Measurements from ENCODE around the gene SERP2.

SERP2 gene

GRCh38 chr13:44437356-44438233, 64.0 kb downstream of the SERP2 start:
- Histone ChIP-seq H3K9ac (ENCODE audit: low read depth, low read length) (peak overlapping the region; percentile 86), H3K4me3 (ENCODE audit: low read length) (peak overlapping the region; percentile 83), H3K36me3 (ENCODE audit: insufficient read depth, low read length) (peaks cover 23% of the 10 kb centered on the region), H3K27ac (ENCODE audit: low read depth, low read length) (peak overlapping the region; percentile 90; the same call in 1 of the 2 replicates), H3K27me3 (ENCODE audit: insufficient read depth, low read length) (no peaks in the 10 kb centered on the region), H3K4me1 (ENCODE audit: insufficient read depth, low read length) (peaks cover 11% of the 10 kb centered on the region), H3K9me3 (ENCODE audit: insufficient read depth, low read depth, low read length) (no peaks in the 10 kb centered on the region)
- WGBS, result 44% methylated on average over 3 of the region's 5 CpGs

GRCh38 chr13:44438234-44438579, 64.6 kb downstream of the SERP2 start:
- Histone ChIP-seq H3K4me1 (ENCODE audit: insufficient read depth, low read length) (peaks cover 11% of the 10 kb centered on the region), H3K9ac (ENCODE audit: low read depth, low read length) (no peak overlapping the region), H3K36me3 (ENCODE audit: insufficient read depth, low read length) (peaks cover 17% of the 10 kb centered on the region), H3K27ac (ENCODE audit: low read depth, low read length) (no peak overlapping the region), H3K9me3 (ENCODE audit: insufficient read depth, low read depth, low read length) (no peaks in the 10 kb centered on the region), H3K4me3 (ENCODE audit: low read length) (no peak overlapping the region), H3K27me3 (ENCODE audit: insufficient read depth, low read length) (no peaks in the 10 kb centered on the region)
- WGBS, result 47% methylated on average over 3 of the region's 3 CpGs

- no peak overlapping the region for H3K27ac ChIP-seq (ENCODE audit: low read depth, low read length)
Measured at GRCh38 chr13:44439452-44440024, 65.9 kb downstream of the SERP2 start.

GRCh38 chr13:44440046-44440608, 66.5 kb downstream of the SERP2 start:
- no peaks in the 10 kb centered on the region for H3K36me3 ChIP-seq (ENCODE audit: insufficient read depth, low read length)
- 92% methylated on average over 10 of the region's 10 CpGs for WGBS
- no peaks in the 10 kb centered on the region for H3K27me3 ChIP-seq (ENCODE audit: insufficient read depth, low read length)
- H3K27ac ChIP-seq (ENCODE audit: low read depth, low read length), result no peak overlapping the region
- H3K9ac ChIP-seq (ENCODE audit: low read depth, low read length), result no peak overlapping the region
- H3K4me1 ChIP-seq (ENCODE audit: insufficient read depth, low read length), result peaks cover 7% of the 10 kb centered on the region
- H3K9me3 ChIP-seq (ENCODE audit: insufficient read depth, low read depth, low read length), result no peaks in the 10 kb centered on the region
- H3K4me3 ChIP-seq (ENCODE audit: low read length), result no peak overlapping the region

More at GRCh38 chr13:44439452-44440024, 65.9 kb downstream of the SERP2 start:
- H3K36me3 ChIP-seq (ENCODE audit: insufficient read depth, low read length), result peaks cover 4% of the 10 kb centered on the region
- no peaks in the 10 kb centered on the region for H3K27me3 ChIP-seq (ENCODE audit: insufficient read depth, low read length)
- no peak overlapping the region for H3K9ac ChIP-seq (ENCODE audit: low read depth, low read length)
- H3K9me3 ChIP-seq (ENCODE audit: insufficient read depth, low read depth, low read length), result no peaks in the 10 kb centered on the region
- no peak overlapping the region for H3K4me3 ChIP-seq (ENCODE audit: low read length)
- H3K4me1 ChIP-seq (ENCODE audit: insufficient read depth, low read length), result peaks cover 11% of the 10 kb centered on the region
- 87% methylated on average over 4 of the region's 4 CpGs for WGBS

Data from HUES64 (cell line).